ENCODE measurements around the gene UMODL1. TPM values are rescaled to one million over a fixed set of nuclear protein-coding genes. Genes with fewer than 3 reads are reported as not detected.
A peak's percentile ranks its signal among the peaks of the same experiment; 100 is the strongest.

The UMODL1 gene
- total and polyA plus RNA-seq, 2 donors from 2014 or later = 0.39 TPM; not detected in 1

GRCh38 chr21:42191064-42191463, 119.9 kb downstream of the UMODL1 start:
- Histone ChIP-seq H3K4me3 (ENCODE audit: low read length in 3 of 3) (no peak overlapping the region), H3K27me3 (ENCODE audit: control insufficient read depth, insufficient read depth, low read length) (no peaks in the 10 kb centered on the region), H3K9ac (ENCODE audit: low read length in 3 of 3) (no peak overlapping the region), H3K4me1 (ENCODE audit: control insufficient read depth in 2 of 3, insufficient read depth in 2 of 3, low read depth in 1 of 3, low read length in 3 of 3) (peaks cover 0 to 3% (median 2%) of the 10 kb centered on the region in 3 donors), H3K36me3 (ENCODE audit: control insufficient read depth in 2 of 3, insufficient read depth in 3 of 3, low read length in 3 of 3) (no peaks in the 10 kb centered on the region), H3K9me3 (ENCODE audit: control insufficient read depth in 2 of 3, insufficient read depth in 1 of 3, low read length in 3 of 3) (no peaks in the 10 kb centered on the region), H3K27ac (ENCODE audit: low read depth in 2 of 2, low read length in 2 of 2) (no peak overlapping the region)
- no peak for TF ChIP-seq CTCF (IDR thresholded peaks at IDR 0.05; ENCODE audit: borderline replicate concordance, extremely low read depth, insufficient read depth)
- intact Hi-C loops (cut with DNase I) = no loop called here
- no peak for FAIRE-seq
- no peak for DNase-seq

- no peaks in the 10 kb centered on the region for H3K36me3 ChIP-seq (ENCODE audit: control insufficient read depth in 2 of 3, insufficient read depth in 3 of 3, low read length in 3 of 3)
- FAIRE-seq (no peak), DNase-seq (peak in 1 of 5 donors; percentile 40)
- H3K9me3 ChIP-seq (ENCODE audit: control insufficient read depth in 2 of 3, insufficient read depth in 1 of 3, low read length in 3 of 3) = no peaks in the 10 kb centered on the region
- H3K4me3 ChIP-seq (ENCODE audit: low read length in 3 of 3) = no peak overlapping the region
- TF ChIP-seq CTCF (IDR thresholded peaks at IDR 0.05; ENCODE audit: borderline replicate concordance, extremely low read depth, insufficient read depth) = no peak
- intact Hi-C loops (cut with DNase I) = no loop called here
- peaks cover 0 to 3% (median 2%) of the 10 kb centered on the region in 3 donors for H3K4me1 ChIP-seq (ENCODE audit: control insufficient read depth in 2 of 3, insufficient read depth in 2 of 3, low read depth in 1 of 3, low read length in 3 of 3)
- no peaks in the 10 kb centered on the region for H3K27me3 ChIP-seq (ENCODE audit: control insufficient read depth, insufficient read depth, low read length)
- H3K9ac ChIP-seq (ENCODE audit: low read length in 3 of 3) = no peak overlapping the region
- H3K27ac ChIP-seq (ENCODE audit: low read depth in 2 of 2, low read length in 2 of 2) = no peak overlapping the region
These were observed 120.8 kb downstream of the UMODL1 start for GRCh38 chr21:42191696-42192595.

Other genes with a start within 250 kb of the UMODL1 start
- 8.4 TPM for gene PRDM15, start 192.0 kb upstream of the UMODL1 start, total RNA-seq
- gene PRDM15, start 192.0 kb upstream of the UMODL1 start, polyA plus RNA-seq (ENCODE audit: insufficient read depth, low read depth, low replicate concordance) = 1.3 TPM
- gene C2CD2, start 117.3 kb upstream of the UMODL1 start, total RNA-seq = 25.6 TPM
- 7.6 TPM for gene C2CD2, start 117.3 kb upstream of the UMODL1 start, polyA plus RNA-seq (ENCODE audit: insufficient read depth, low read depth, low replicate concordance)
- gene ZBTB21, start 61.0 kb upstream of the UMODL1 start, total RNA-seq = 16.0 TPM
- gene ZBTB21, start 61.0 kb upstream of the UMODL1 start, polyA plus RNA-seq (ENCODE audit: insufficient read depth, low read depth, low replicate concordance) = 2.3 TPM
- 27.6 TPM for gene ABCG1, start 147.8 kb downstream of the UMODL1 start, total RNA-seq
- 5.6 TPM for gene ABCG1, start 147.8 kb downstream of the UMODL1 start, polyA plus RNA-seq (ENCODE audit: insufficient read depth, low read depth, low replicate concordance)
- 22.4 TPM for gene TFF3, start 244.1 kb downstream of the UMODL1 start, total RNA-seq
- 10.0 TPM for gene TFF3, start 244.1 kb downstream of the UMODL1 start, polyA plus RNA-seq (ENCODE audit: insufficient read depth, low read depth, low replicate concordance)

Data from kidney (tissue), 14 donors.